HepG2 (cell line): ENCODE data around the gene DNPH1. TPM values are rescaled to one million over a fixed set of nuclear protein-coding genes. Genes with fewer than 3 reads are reported as not detected.

Experiments used
- AFF4 ChIP-seq: sonication (generic); formaldehyde crosslinking; IDR thresholded peaks from 2 replicates; pipeline ENCODE4 v1.4.0; 2020; ENCODE audit warnings: missing genetic modification reagents
- CBX5 ChIP-seq: sonication (generic); formaldehyde crosslinking; IDR thresholded peaks from 2 replicates; pipeline ENCODE4 v1.4.0; 2020; ENCODE audit warnings: missing genetic modification reagents, borderline replicate concordance
- DPF2 ChIP-seq: sonication (generic); formaldehyde crosslinking; IDR thresholded peaks from 2 replicates; pipeline ENCODE4 v1.4.0; 2020; ENCODE audit warnings: mild to moderate bottlenecking, low read depth, missing genetic modification reagents, borderline replicate concordance
- FOXC1 ChIP-seq: sonication (generic); formaldehyde crosslinking; IDR thresholded peaks from 2 replicates; pipeline ENCODE4 v1.8.0; 2022; ENCODE audit warnings: mild to moderate bottlenecking, missing genetic modification reagents, borderline replicate concordance
- FOXM1 ChIP-seq: sonication (generic); formaldehyde crosslinking; IDR thresholded peaks from 2 replicates; pipeline ENCODE4 v1.5.0; 2020; ENCODE audit warnings: missing genetic modification reagents
- IKZF1 ChIP-seq: fragments of 450-650 bp; IDR thresholded peaks from 2 replicates; pipeline ENCODE4 v1.7.1; 2016
- KLF12 ChIP-seq: sonication (generic); formaldehyde crosslinking; IDR thresholded peaks from 2 replicates; pipeline ENCODE4 v1.4.0; 2020; ENCODE audit warnings: missing genetic modification reagents, borderline replicate concordance
- MATR3 ChIP-seq: sonication (generic); formaldehyde crosslinking; IDR thresholded peaks from 2 replicates; pipeline ENCODE4 v1.4.0; 2020; ENCODE audit warnings: missing genetic modification reagents
- NR2F1 ChIP-seq, 2 experiments: fragments of 450-650 bp in 1 of 2; formaldehyde crosslinking in 1 of 2; IDR thresholded peaks; 2 replicates each; pipeline versions ENCODE4 v1.5.0 to v1.6.1; 2016 to 2020; ENCODE audit warnings: mild to moderate bottlenecking in 1 of 2, missing compliant biosample characterization in 1 of 2, missing genetic modification reagents in 1 of 2, moderate library complexity in 1 of 2
- NR2F6 ChIP-seq, 2 experiments: IDR thresholded peaks; 2 replicates each; pipeline ENCODE4 v1.6.1; 2016; ENCODE audit warnings: antibody characterized with exemption in 1 of 2, mild to moderate bottlenecking in 1 of 2
- PITX1 ChIP-seq: sonication (generic); formaldehyde crosslinking; IDR thresholded peaks from 2 replicates; pipeline ENCODE4 v1.5.1; 2020; ENCODE audit warnings: mild to moderate bottlenecking, missing genetic modification reagents
- PRMT3 ChIP-seq: sonication (generic); formaldehyde crosslinking; IDR thresholded peaks from 2 replicates; pipeline ENCODE4 v1.8.1; 2022; ENCODE audit warnings: low read depth, mild to moderate bottlenecking, moderate library complexity, missing genetic modification reagents, borderline replicate concordance
- RAD21 ChIP-seq: fragments of 450-650 bp; formaldehyde crosslinking; IDR thresholded peaks from 2 replicates; pipeline ENCODE4 v1.5.0; 2020; ENCODE audit warnings: mild to moderate bottlenecking
- SP140L ChIP-seq: sonication (generic); formaldehyde crosslinking; IDR thresholded peaks from 2 replicates; pipeline ENCODE4 v1.4.0; 2020; ENCODE audit warnings: missing genetic modification reagents, borderline replicate concordance
- TOE1 ChIP-seq: sonication (generic); formaldehyde crosslinking; IDR thresholded peaks from 2 replicates; pipeline ENCODE4 v1.4.0; 2020; ENCODE audit warnings: mild to moderate bottlenecking, missing genetic modification reagents
- ZC3H4 ChIP-seq: sonication (generic); formaldehyde crosslinking; IDR thresholded peaks from 2 replicates; pipeline ENCODE4 v1.4.0; 2020; ENCODE audit warnings: missing genetic modification reagents, borderline replicate concordance
- ZNF234 ChIP-seq: sonication (generic); formaldehyde crosslinking; conservative IDR thresholded peaks from 2 replicates; pipeline ENCODE4 v1.5.1; 2020; ENCODE audit warnings: mild to moderate bottlenecking, missing genetic modification reagents
- ZNF343 ChIP-seq: sonication (generic); formaldehyde crosslinking; IDR thresholded peaks from 2 replicates; pipeline ENCODE4 v1.4.0; 2020; ENCODE audit warnings: mild to moderate bottlenecking, missing genetic modification reagents
- ZNF570 ChIP-seq: sonication (generic); formaldehyde crosslinking; IDR thresholded peaks from 2 replicates; pipeline ENCODE4 v1.4.0; 2020; ENCODE audit warnings: mild to moderate bottlenecking, missing genetic modification reagents, borderline replicate concordance
- ZNF710 ChIP-seq: sonication (generic); formaldehyde crosslinking; IDR thresholded peaks from 2 replicates; pipeline ENCODE4 v1.5.0; 2020; ENCODE audit warnings: mild to moderate bottlenecking, missing genetic modification reagents, borderline replicate concordance
- polyA plus RNA-seq, 8 experiments: library from polyadenylated mRNA; depleted of rRNA in 3 of 8; stranded (reverse) in 7 of 8; unstranded in 1 of 8; fragments of >200 nt; fragmentation: Illumina TruSeq in 4 of 8; extraction: Trizol in 4 of 8; gene quantifications; 2 replicates each; pipeline versions ENCODE4 v1.2.1 to v1.2.3, GENCODE V29; 2011 to 2016; ENCODE audit warnings: low read depth in 4 of 8, missing spikeins in 1 of 8, mixed read lengths in 1 of 8; ENCODE audit not compliant: insufficient read depth in 1 of 8
- total RNA-seq, 5 experiments: library from RNA; depleted of rRNA; stranded (reverse); fragments of >200 nt; fragmentation: Illumina TruSeq; extraction: Trizol; gene quantifications; 2 replicates each; pipeline ENCODE4 v1.2.3, GENCODE V29; 2016; ENCODE audit warnings: low read depth in 1 of 5
- TF ChIP-seq, protein P1 (sequence below): fragments of 450-650 bp; IDR thresholded peaks from 2 replicates; pipeline ENCODE4 v1.6.1; 2016

DNPH1 gene
- total and polyA plus RNA-seq, 2 of the 13 experiments (the other 11 are each of a cell fraction or from before 2014, with no cell fraction given): 56.5 to 75.1 TPM

DNA sequence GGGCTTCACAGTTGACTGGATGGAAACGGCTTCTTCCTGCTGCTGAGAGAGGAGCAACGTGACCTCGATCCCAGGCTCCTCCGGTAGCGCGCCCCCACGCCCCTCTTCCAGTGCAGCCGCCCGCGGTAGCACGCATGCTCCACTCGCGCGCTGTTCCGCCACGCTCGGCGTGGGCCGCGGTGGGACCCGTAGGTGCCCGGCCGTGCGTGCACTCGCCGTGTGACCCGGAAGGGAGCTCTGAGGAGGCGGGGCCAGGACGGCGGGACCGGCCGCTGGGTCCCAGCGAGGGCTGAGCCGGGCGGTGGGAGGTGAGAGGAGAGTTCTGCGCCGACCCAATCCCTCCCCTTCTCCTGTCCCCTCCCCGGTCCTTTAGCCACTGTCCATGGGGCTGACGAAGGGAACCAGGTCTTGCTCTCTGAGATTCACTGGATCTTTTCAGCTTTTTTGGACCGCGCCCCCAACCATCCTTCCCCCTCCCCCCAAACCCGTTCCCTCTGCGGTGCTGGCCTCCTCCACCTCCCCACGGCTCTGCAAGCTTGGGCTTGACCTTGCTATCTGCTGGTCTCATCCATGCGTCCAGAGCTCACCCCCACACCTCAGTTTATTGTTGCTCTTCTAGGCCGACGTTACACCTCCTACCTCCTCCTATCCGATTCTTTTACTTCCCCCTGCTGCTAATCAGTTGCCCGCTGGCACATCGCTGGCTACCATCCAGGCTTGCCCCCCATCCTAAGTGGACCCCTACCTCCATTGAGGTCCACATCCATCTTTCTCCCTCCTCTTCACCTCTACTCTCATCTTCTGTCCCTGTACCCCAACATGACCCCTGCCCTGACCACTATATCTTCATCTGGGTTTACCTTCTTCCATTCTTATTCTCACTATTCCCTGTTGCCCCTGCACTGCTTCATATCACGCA is 47.1 kb downstream of the DNPH1 start, which contains the start of gene CUL9 (continued):
- TF ChIP-seq ZC3H4 (CRISPR knock-in tag) (no peak), DPF2 (CRISPR knock-in tag) (no peak), SP140L (CRISPR knock-in tag) (no peak), ZNF710 (CRISPR knock-in tag) (peak; percentile 79; the same call in 1 of the 2 replicates), MATR3 (no peak), RAD21 (peak; percentile 69), IKZF1 (no peak), TOE1 (CRISPR knock-in tag) (peak; percentile 29; the same call in 1 of the 2 replicates), PRMT3 (no peak), ZNF343 (CRISPR knock-in tag) (peak; percentile 96), NR2F6 (IDR thresholded peaks at IDR 0.05) (no peak), NR2F6 (CRISPR knock-in tag; IDR thresholded peaks at IDR 0.05) (peak; percentile 72; the same call in 1 of the 2 replicates), AFF4 (CRISPR knock-in tag) (0 out of 2 replicates have a peak, but pooled peaks have one; percentile 30), CBX5 (CRISPR knock-in tag) (peak; percentile 85; the same call in 1 of the 2 replicates), FOXM1 (CRISPR knock-in tag) (0 out of 2 replicates have a peak, but pooled peaks have one; percentile 21), PITX1 (CRISPR knock-in tag) (peak; percentile 70), NR2F1 (CRISPR knock-in tag; IDR thresholded peaks at IDR 0.05) (peak in 1 of 2 experiments; percentile 46; a peak in 1 of 4 replicates), FOXC1 (CRISPR knock-in tag) (peak; percentile 71; the same call in 1 of the 2 replicates), KLF12 (peak; percentile 46; the same call in 1 of the 2 replicates), ZNF234 (CRISPR knock-in tag) (no peak), ZNF570 (no peak)
- TF ChIP-seq, protein P1, sequence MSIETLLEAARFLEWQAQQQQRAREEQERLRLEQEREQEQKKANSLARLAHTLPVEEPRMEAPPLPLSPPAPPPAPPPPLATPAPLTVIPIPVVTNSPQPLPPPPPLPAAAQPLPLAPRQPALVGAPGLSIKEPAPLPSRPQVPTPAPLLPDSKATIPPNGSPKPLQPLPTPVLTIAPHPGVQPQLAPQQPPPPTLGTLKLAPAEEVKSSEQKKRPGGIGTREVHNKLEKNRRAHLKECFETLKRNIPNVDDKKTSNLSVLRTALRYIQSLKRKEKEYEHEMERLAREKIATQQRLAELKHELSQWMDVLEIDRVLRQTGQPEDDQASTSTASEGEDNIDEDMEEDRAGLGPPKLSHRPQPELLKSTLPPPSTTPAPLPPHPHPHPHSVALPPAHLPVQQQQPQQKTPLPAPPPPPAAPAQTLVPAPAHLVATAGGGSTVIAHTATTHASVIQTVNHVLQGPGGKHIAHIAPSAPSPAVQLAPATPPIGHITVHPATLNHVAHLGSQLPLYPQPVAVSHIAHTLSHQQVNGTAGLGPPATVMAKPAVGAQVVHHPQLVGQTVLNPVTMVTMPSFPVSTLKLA: no peak
